Thyroid gland (tissue), 4 donors: ENCODE measurements around the gene C8G.

Source experiments
- POLR2A ChIP-seq, 2 donors: fragments of 450-650 bp; IDR thresholded peaks; one replicate each; pipeline ENCODE4 v1.6.1; 2017; ENCODE audit warnings: antibody characterized with exemption in 2 of 2, mild to moderate bottlenecking in 2 of 2, moderate library complexity in 1 of 2
- TF ChIP-seq, protein P1 (sequence below), 6 experiments: fragments of 200-600 bp in 3 of 6; fragments of 450-650 bp in 3 of 6; sonication (generic) in 3 of 6; IDR thresholded peaks; one replicate each; pipeline ENCODE4 v1.5.1; 2016 to 2019; ENCODE audit warnings: antibody characterized with exemption in 6 of 6, mild to moderate bottlenecking in 2 of 6, inconsistent platforms in 1 of 6, moderate library complexity in 1 of 6

DNA sequence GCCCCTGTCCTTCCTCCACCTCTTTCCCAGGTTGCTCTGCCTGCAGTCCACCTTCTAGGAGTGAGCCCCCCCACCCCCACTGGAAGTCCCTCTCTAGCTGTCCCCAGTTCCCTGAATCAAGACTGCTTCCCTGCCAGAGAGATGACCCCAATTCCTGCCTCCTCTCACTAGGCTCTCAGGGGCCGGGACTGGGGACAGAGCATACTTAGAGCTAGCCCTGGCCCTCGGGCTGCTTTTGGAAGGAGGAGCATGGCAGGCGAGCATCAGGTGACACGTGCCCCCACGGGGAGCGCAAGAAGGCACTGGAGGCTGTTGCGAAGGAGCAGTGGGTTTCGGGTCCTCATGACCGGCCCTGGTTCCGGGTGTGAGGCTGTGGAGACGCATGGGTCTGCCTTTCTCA, 49.0 kb upstream of the C8G start:
- TF ChIP-seq, protein P1, sequence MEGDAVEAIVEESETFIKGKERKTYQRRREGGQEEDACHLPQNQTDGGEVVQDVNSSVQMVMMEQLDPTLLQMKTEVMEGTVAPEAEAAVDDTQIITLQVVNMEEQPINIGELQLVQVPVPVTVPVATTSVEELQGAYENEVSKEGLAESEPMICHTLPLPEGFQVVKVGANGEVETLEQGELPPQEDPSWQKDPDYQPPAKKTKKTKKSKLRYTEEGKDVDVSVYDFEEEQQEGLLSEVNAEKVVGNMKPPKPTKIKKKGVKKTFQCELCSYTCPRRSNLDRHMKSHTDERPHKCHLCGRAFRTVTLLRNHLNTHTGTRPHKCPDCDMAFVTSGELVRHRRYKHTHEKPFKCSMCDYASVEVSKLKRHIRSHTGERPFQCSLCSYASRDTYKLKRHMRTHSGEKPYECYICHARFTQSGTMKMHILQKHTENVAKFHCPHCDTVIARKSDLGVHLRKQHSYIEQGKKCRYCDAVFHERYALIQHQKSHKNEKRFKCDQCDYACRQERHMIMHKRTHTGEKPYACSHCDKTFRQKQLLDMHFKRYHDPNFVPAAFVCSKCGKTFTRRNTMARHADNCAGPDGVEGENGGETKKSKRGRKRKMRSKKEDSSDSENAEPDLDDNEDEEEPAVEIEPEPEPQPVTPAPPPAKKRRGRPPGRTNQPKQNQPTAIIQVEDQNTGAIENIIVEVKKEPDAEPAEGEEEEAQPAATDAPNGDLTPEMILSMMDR (IDR thresholded peaks at IDR 0.05): no peak
- no peak for TF ChIP-seq POLR2A (IDR thresholded peaks at IDR 0.05)
